Measurements from ENCODE around the gene TRAPPC2L. TPM values are rescaled to one million over a fixed set of nuclear protein-coding genes. Genes with fewer than 3 reads are reported as not detected.

Gene TRAPPC2L
- total RNA-seq, 1 experiment from 2014 or later: 82.0 TPM

GRCh38 chr16:88886845-88887521, 30.1 kb downstream of the TRAPPC2L start (continued):
- TF ChIP-seq AR (CRISPR knock-in tag; IDR thresholded peaks at IDR 0.05): no peak

GRCh38 chr16:88888057-88888456, 31.1 kb downstream of the TRAPPC2L start:
- no peaks in the 10 kb centered on the region for H3K9me3 Mint-ChIP-seq
- H3K36me3 Mint-ChIP-seq: no peaks in the 10 kb centered on the region
- H3K27ac Mint-ChIP-seq: peak overlapping the region; percentile 53; the same call in 1 of the 2 replicates
- no peak overlapping the region for H3K4me3 Mint-ChIP-seq
- no peak for TF ChIP-seq NFE2L1 (CRISPR knock-in tag; IDR thresholded peaks at IDR 0.05)
- no peak for TF ChIP-seq HMGA2 (CRISPR knock-in tag; IDR thresholded peaks at IDR 0.05)
- no peak for TF ChIP-seq AFF4 (CRISPR knock-in tag; IDR thresholded peaks at IDR 0.05; ENCODE audit: borderline replicate concordance)
- no peak for TF ChIP-seq ERG (CRISPR knock-in tag; IDR thresholded peaks at IDR 0.05)
- TF ChIP-seq JUN (CRISPR knock-in tag; IDR thresholded peaks at IDR 0.05): no peak
- no peak for TF ChIP-seq ZNF281 (CRISPR knock-in tag; IDR thresholded peaks at IDR 0.05)
- no peak for TF ChIP-seq SMAD4 (CRISPR knock-in tag; IDR thresholded peaks at IDR 0.05)
- TF ChIP-seq TP53 (CRISPR knock-in tag; IDR thresholded peaks at IDR 0.05): no peak
- no peak for TF ChIP-seq MLX (CRISPR knock-in tag; IDR thresholded peaks at IDR 0.05)
- no peak for TF ChIP-seq FOXK1 (CRISPR knock-in tag; IDR thresholded peaks at IDR 0.05)
- no peak for TF ChIP-seq IRF2 (CRISPR knock-in tag; IDR thresholded peaks at IDR 0.05; ENCODE audit: borderline replicate concordance, low read depth)
- no peak for TF ChIP-seq FOXP1 (CRISPR knock-in tag; IDR thresholded peaks at IDR 0.05; ENCODE audit: borderline replicate concordance)
- TF ChIP-seq ZBTB43 (CRISPR knock-in tag; IDR thresholded peaks at IDR 0.05): no peak
- TF ChIP-seq MYBL2 (CRISPR knock-in tag; IDR thresholded peaks at IDR 0.05): no peak
- TF ChIP-seq RELA (CRISPR knock-in tag; IDR thresholded peaks at IDR 0.05; ENCODE audit: borderline replicate concordance): no peak
- no peak for TF ChIP-seq E2F1 (CRISPR knock-in tag; IDR thresholded peaks at IDR 0.05)
- no peak for TF ChIP-seq GRHL2 (CRISPR knock-in tag; IDR thresholded peaks at IDR 0.05; ENCODE audit: insufficient replicate concordance, severe bottlenecking)
- no peak for TF ChIP-seq IRF1 (CRISPR knock-in tag; IDR thresholded peaks at IDR 0.05)
- ATAC-seq: no peak
- no peaks in the 10 kb centered on the region for H3K4me1 Mint-ChIP-seq
- H3K27me3 Mint-ChIP-seq (ENCODE audit: low read depth): peaks cover 2% of the 10 kb centered on the region; the same call in 1 of the 2 replicates
- POLR2A ChIA-PET: no interaction called here
- no peak for DNase-seq (ENCODE audit: low spot score)
- CTCF ChIA-PET: interaction anchor here (0.5 to 1.3 kb wide), 3 partner anchors 133 to 353 kb away, joined by 3 to 4 read pairs (median 4); no protein-coding TSS in a partner anchor

Measured in WTC11 (cell line).